NK-92 treated with Interleukin-12 subunit alpha and Interleukin-12 subunit beta, amount 100 ng/mL, for 24 hours (cell line): ENCODE data around the gene ROPN1.

Source experiments
- DNase-seq: peaks from one replicate; lab custom pipeline; 2025; lab: John Stamatoyannopoulos, UW

Gene ROPN1

GRCh38 chr3:123947482-123947881 is 44.4 kb downstream of the ROPN1 start:
- no peak for DNase-seq

- DNase-seq: no peak
These were observed 50.4 kb downstream of the ROPN1 start for GRCh38 chr3:123941542-123941941.

- DNase-seq: no peak
These were observed 50.8 kb downstream of the ROPN1 start for GRCh38 chr3:123941121-123941520.

DNA sequence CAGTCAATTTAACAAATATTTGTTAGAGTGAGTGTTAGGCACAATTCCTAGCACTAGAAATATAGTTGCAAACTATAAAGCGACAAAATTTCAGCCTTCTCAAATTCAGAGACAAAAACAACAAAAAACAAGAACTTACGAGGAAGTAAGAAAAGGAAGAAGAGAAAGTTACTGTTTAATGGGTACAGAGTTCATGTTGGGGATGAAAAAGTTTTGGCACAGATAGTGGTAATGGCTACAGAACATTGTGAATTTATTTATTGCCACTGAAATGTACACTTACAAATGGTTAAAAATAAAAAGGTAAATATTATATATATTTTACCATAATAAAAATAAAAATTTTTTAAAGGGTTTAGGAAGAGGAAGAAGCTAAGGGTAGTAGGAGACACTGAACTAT is 52.2 kb downstream of the ROPN1 start:
- DNase-seq: no peak

DNA sequence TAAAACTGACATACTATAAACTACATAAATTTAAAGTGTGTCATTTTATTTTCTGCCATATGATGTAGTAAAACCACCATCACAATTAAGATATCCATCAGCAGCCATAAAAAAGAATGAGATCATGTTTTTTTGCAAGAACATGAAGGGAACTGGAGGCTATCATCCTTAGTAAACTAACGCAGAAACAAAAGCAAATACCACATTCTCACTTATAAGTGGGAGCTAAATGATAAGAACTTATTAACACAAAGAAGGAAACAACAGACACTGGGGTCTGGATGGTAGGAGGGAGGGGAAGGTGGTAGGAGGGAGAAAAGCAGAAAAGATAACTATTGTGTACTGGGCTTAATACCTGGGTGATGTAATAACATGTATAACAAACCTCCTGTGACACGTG is 55.5 kb downstream of the ROPN1 start:
- no peak for DNase-seq

GRCh38 chr3:123935830-123936229 is 56.1 kb downstream of the ROPN1 start:
- DNase-seq: no peak

- DNase-seq: no peak
These were observed 57.7 kb downstream of the ROPN1 start for GRCh38 chr3:123934250-123934649.

DNA sequence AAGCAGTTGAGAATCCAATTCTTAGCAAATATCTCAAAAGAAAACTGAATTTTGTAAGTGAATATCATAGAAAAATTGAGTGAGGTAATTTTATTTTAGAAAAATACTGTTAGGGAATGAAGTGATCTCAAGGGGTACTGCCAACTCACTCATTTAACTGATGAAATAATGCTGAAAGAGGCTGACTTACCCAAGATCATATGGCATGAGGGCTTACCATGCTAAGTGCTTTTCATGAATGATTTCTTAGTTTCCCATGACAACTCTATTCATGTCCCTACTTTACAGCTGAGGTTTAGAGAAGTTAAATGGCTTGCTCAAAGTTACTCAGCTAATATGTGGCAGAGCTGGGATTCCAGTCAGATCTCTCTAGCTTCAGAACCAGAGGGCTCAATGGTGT is 61.5 kb downstream of the ROPN1 start:
- no peak for DNase-seq

DNA sequence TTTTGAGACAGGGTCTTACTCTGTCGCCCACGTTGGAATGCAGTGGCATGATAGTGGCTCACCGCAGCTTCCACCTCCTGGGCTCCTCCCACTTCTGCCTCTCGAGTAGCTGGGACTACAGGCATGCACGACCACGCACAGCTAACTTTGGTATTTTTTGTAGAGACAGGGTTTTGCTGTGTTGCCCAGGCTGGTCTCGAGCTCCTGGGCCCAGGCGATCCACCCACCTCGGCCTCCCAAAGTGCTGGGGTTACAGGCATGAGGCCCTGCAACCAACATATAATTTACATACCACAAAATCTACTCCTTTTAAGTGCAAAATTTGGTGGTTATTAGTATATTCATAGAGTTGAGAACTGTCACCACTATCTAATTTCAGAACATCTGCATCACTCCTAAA is 62.6 kb downstream of the ROPN1 start:
- DNase-seq: no peak

DNA sequence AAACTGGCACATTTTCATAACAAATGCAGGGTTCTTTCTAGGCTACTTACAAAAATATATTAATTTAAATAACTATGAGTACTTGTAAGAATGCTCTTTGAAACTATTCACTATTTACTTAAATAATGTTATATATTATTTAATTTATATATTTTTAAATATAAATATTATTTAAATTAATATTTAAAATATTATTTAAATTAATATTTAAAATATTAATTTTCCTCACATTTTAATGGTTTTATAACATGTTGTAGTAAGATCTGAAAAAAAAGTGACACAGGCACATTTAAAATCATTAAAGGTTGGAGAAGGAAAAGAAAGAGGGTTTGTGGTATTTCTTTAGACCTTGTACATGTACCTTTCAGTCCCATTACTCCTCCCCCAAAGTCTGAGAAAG is 65.5 kb downstream of the ROPN1 start:
- no peak for DNase-seq

DNA sequence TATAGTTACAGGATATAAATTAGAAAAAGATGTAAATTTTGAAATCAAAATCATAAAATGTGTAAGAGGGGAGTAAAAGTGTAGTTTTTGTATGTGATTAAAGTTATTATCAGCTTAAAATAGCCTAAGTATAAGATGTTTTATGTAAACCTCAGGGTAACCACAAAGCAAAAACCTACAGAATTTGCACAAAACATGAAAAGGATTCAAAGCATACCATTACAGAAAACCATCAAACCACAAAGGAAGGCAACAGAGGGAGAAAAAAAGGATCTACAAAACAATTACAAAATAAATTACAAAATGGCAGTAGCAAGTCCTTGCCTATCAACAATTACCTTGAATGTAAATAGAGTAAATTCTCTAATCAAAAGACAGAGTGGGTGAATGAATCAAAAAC is 71.1 kb downstream of the ROPN1 start:
- no peak for DNase-seq

DNA sequence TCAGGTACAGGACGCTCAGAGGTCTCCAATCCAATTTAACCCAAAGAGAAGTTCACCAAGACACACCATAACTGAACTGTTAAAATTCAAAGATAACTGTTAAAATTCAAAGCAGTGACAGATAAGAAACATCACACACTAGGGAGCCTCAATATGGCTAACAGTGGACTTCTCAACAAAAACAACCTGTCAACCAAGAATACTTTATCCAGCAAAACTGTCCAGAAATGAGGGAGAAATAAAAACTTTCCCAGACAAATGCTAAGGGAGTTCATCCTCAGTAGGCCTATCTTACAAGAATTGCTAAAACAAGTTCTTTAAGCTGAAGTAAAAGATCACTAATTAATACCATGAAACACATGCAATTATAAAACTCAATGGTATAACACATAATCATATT is 71.5 kb downstream of the ROPN1 start:
- no peak for DNase-seq

DNA sequence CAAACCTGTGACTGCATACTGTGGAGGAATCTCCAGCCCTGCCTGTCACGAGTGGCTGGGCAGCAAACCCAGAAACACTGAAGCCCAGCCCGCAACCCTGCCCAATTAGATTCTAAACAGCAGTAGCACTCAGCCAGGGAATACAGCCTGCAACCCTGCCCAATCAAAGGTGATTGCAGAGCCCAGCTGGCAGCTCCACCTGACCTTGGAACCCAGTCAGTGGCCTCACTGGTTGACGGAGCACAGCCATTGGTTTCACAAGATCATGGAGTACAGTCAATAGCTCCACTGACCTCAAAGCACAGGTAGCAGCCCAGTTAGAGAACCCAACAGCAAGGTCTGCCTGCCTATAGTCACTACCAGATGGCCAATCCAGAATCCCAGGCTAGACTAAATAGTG is 72.6 kb downstream of the ROPN1 start:
- DNase-seq: no peak
